Mesenchymal stem cell (in vitro differentiated cells and primary cell): ENCODE data around the gene PCNT.

Experiments used
- DNase-seq: peaks from one replicate; pipeline ENCODE4 v3.0.0-alpha.2; 2013
- H2AFZ ChIP-seq: one replicate; pipeline ENCODE4 v1.6.1; 2013; ENCODE audit warnings: low read depth, mild to moderate bottlenecking, control low read depth, inconsistent platforms, low read length, moderate library complexity
- H2AK5ac ChIP-seq: 2 replicates; pipeline ENCODE4 v1.6.1; 2013; ENCODE audit warnings: low read length, moderate library complexity, mild to moderate bottlenecking, inconsistent platforms; ENCODE audit not compliant: severe bottlenecking
- H2BK120ac ChIP-seq: one replicate; pipeline ENCODE4 v1.6.1; 2013; ENCODE audit warnings: low read depth, mild to moderate bottlenecking, inconsistent platforms, low read length, moderate library complexity
- H2BK12ac ChIP-seq, 2 experiments: one replicate each; pipeline ENCODE4 v1.6.1; 2013; ENCODE audit warnings: inconsistent platforms in 2 of 2, low read length in 2 of 2, mild to moderate bottlenecking in 2 of 2, moderate library complexity in 2 of 2, control low read depth in 1 of 2
- H2BK15ac ChIP-seq: one replicate; pipeline ENCODE4 v1.6.1; 2013; ENCODE audit warnings: mild to moderate bottlenecking, low read depth, inconsistent platforms; ENCODE audit not compliant: poor library complexity, severe bottlenecking
- H2BK5ac ChIP-seq: 2 replicates; pipeline ENCODE4 v1.6.1; 2013; ENCODE audit warnings: low read depth, mild to moderate bottlenecking, low read length, control low read depth, inconsistent platforms; ENCODE audit not compliant: poor library complexity, severe bottlenecking
- H3K14ac ChIP-seq, 2 experiments: one replicate each; pipeline ENCODE4 v1.6.1; 2013; ENCODE audit warnings: inconsistent platforms in 2 of 2, low read length in 2 of 2, control low read depth in 1 of 2, mild to moderate bottlenecking in 1 of 2, moderate library complexity in 1 of 2
- H3K18ac ChIP-seq, 2 experiments: one replicate each; pipeline ENCODE4 v1.6.1; 2013; ENCODE audit warnings: inconsistent platforms in 2 of 2, low read length in 2 of 2, control low read depth in 1 of 2, low read depth in 1 of 2, mild to moderate bottlenecking in 1 of 2
- H3K23ac ChIP-seq, 2 experiments: one replicate each; pipeline ENCODE4 v1.6.1; 2013; ENCODE audit warnings: inconsistent platforms in 2 of 2, low read length in 2 of 2, mild to moderate bottlenecking in 2 of 2, moderate library complexity in 2 of 2, control low read depth in 1 of 2
- H3K27ac ChIP-seq: 2 replicates; pipeline ENCODE4 v1.5.1; 2013; ENCODE audit warnings: mild to moderate bottlenecking, moderate library complexity, low read length, control low read depth, inconsistent platforms; ENCODE audit not compliant: poor library complexity, severe bottlenecking
- H3K27me3 ChIP-seq, 2 experiments: 2 replicates each; pipeline versions ENCODE4 v1.6.1 to v1.7.0; 2013; ENCODE audit warnings: low read length in 2 of 2, mild to moderate bottlenecking in 2 of 2, moderate library complexity in 2 of 2, control low read depth in 1 of 2, inconsistent platforms in 1 of 2; ENCODE audit not compliant: control insufficient read depth in 1 of 2, insufficient read depth in 1 of 2
- H3K36me3 ChIP-seq, 2 experiments: 2 replicates each; pipeline versions ENCODE4 v1.6.1 to v1.7.0; 2013; ENCODE audit warnings: low read length in 2 of 2, control low read depth in 1 of 2, inconsistent platforms in 1 of 2, low read depth in 1 of 2, mild to moderate bottlenecking in 1 of 2; ENCODE audit not compliant: insufficient read depth in 2 of 2, control insufficient read depth in 1 of 2
- H3K4ac ChIP-seq, 2 experiments: one replicate each; pipeline ENCODE4 v1.6.1; 2013; ENCODE audit warnings: inconsistent platforms in 2 of 2, low read length in 2 of 2, mild to moderate bottlenecking in 2 of 2, moderate library complexity in 2 of 2, control low read depth in 1 of 2, low read depth in 1 of 2
- H3K4me1 ChIP-seq: 2 replicates; pipeline ENCODE4 v1.6.1; 2013; ENCODE audit warnings: low read depth, low read length, control low read depth; ENCODE audit not compliant: control insufficient read depth, insufficient read depth
- H3K4me2 ChIP-seq: 2 replicates; pipeline ENCODE4 v1.6.1; 2013; ENCODE audit warnings: low read length, mild to moderate bottlenecking, inconsistent platforms; ENCODE audit not compliant: poor library complexity, severe bottlenecking
- H3K4me3 ChIP-seq, 2 experiments: 2 replicates each; pipeline versions ENCODE4 v1.5.1 to v1.7.0; 2013; ENCODE audit warnings: low read length in 2 of 2, mild to moderate bottlenecking in 2 of 2, control low read depth in 1 of 2, low read depth in 1 of 2; ENCODE audit not compliant: insufficient read depth in 1 of 2
- H3K79me1 ChIP-seq: replicated peaks from 2 replicates; pipeline ENCODE4 v1.6.1; 2013; ENCODE audit warnings: mild to moderate bottlenecking, control low read depth, low read length, inconsistent platforms; ENCODE audit not compliant: poor library complexity, severe bottlenecking
- H3K9ac ChIP-seq: 2 replicates; pipeline ENCODE4 v1.7.0; 2013; ENCODE audit warnings: mild to moderate bottlenecking, low read length, moderate library complexity
- H3K9me3 ChIP-seq: 2 replicates; pipeline ENCODE4 v1.7.0; 2013; ENCODE audit warnings: mild to moderate bottlenecking, low read length; ENCODE audit not compliant: control insufficient read depth
- H4K8ac ChIP-seq: one replicate; pipeline ENCODE4 v1.6.1; 2013; ENCODE audit warnings: inconsistent platforms, mild to moderate bottlenecking, low read length, moderate library complexity
- H4K91ac ChIP-seq: one replicate; pipeline ENCODE4 v1.6.1; 2013; ENCODE audit warnings: mild to moderate bottlenecking, low read length, inconsistent platforms
- WGBS: methylation state at CpG from one replicate; pipeline ENCODE4 v1.1.7; 2013; ENCODE audit warnings: mixed read lengths; 5-methylcytosine and 5-hydroxymethylcytosine counted together

Gene PCNT

GRCh38 chr21:46354046-46354445 lies 30.1 kb downstream of the PCNT start:
- Histone ChIP-seq H2BK120ac (no peak overlapping the region), H3K4me2 (no peak overlapping the region), H3K14ac (no peak overlapping the region), H2AFZ (no peak overlapping the region), H3K23ac (no peak overlapping the region), H3K79me1 (peaks cover 30% of the 10 kb centered on the region), H3K9me3 (no peaks in the 10 kb centered on the region), H3K36me3 (peaks cover 85 to 95% of the 10 kb centered on the region in 2 experiments), H2AK5ac (no peak overlapping the region), H3K4me3 (no peak overlapping the region), H2BK12ac (no peak overlapping the region), H3K27me3 (no peaks in the 10 kb centered on the region), H3K9ac (no peak overlapping the region), H4K8ac (no peak overlapping the region), H4K91ac (no peak overlapping the region), H2BK5ac (no peak overlapping the region), H3K4me1 (no peaks in the 10 kb centered on the region), H3K4ac (no peak overlapping the region), H2BK15ac (no peak overlapping the region), H3K18ac (no peak overlapping the region), H3K27ac (no peak overlapping the region)
- 96% methylated on average over 16 of the region's 16 CpGs for WGBS
- no peak for DNase-seq

GRCh38 chr21:46354518-46354917 lies 30.6 kb downstream of the PCNT start:
- H3K4me1 ChIP-seq: no peaks in the 10 kb centered on the region
- no peak overlapping the region for H2BK15ac ChIP-seq
- no peak overlapping the region for H3K14ac ChIP-seq
- peaks cover 81 to 90% of the 10 kb centered on the region in 2 experiments for H3K36me3 ChIP-seq
- no peak overlapping the region for H3K23ac ChIP-seq
- peaks cover 27% of the 10 kb centered on the region for H3K79me1 ChIP-seq
- no peak overlapping the region for H2BK5ac ChIP-seq
- WGBS: over 99% methylated on average over 13 of the region's 13 CpGs
- no peak overlapping the region for H3K4me2 ChIP-seq
- no peaks in the 10 kb centered on the region for H3K9me3 ChIP-seq
- no peak overlapping the region for H4K8ac ChIP-seq
- H4K91ac ChIP-seq: no peak overlapping the region
- H2BK120ac ChIP-seq: no peak overlapping the region
- no peak for DNase-seq
- no peaks in the 10 kb centered on the region for H3K27me3 ChIP-seq
- H3K18ac ChIP-seq: no peak overlapping the region
- no peak overlapping the region for H3K4ac ChIP-seq
- no peak overlapping the region for H3K27ac ChIP-seq
- no peak overlapping the region for H2AK5ac ChIP-seq
- no peak overlapping the region for H2BK12ac ChIP-seq
- no peak overlapping the region for H2AFZ ChIP-seq
- no peak overlapping the region for H3K9ac ChIP-seq
- no peak overlapping the region for H3K4me3 ChIP-seq

- H2BK12ac ChIP-seq: no peak overlapping the region
- H3K4me1 ChIP-seq: no peaks in the 10 kb centered on the region
- H3K79me1 ChIP-seq: peaks cover 26% of the 10 kb centered on the region
- no peak overlapping the region for H4K91ac ChIP-seq
- H3K23ac ChIP-seq: no peak overlapping the region
- peaks cover 79 to 82% of the 10 kb centered on the region in 2 experiments for H3K36me3 ChIP-seq
- H3K18ac ChIP-seq: no peak overlapping the region
- H2BK15ac ChIP-seq: no peak overlapping the region
- 98% methylated on average over 33 of the region's 33 CpGs for WGBS
- H3K14ac ChIP-seq: no peak overlapping the region
- H3K4me3 ChIP-seq: no peak overlapping the region
- no peak overlapping the region for H2BK5ac ChIP-seq
- no peak overlapping the region for H2BK120ac ChIP-seq
- H3K4me2 ChIP-seq: no peak overlapping the region
- H4K8ac ChIP-seq: no peak overlapping the region
- no peak overlapping the region for H3K9ac ChIP-seq
- no peak overlapping the region for H2AK5ac ChIP-seq
- H3K27ac ChIP-seq: no peak overlapping the region
- no peak overlapping the region for H2AFZ ChIP-seq
- H3K27me3 ChIP-seq: no peaks in the 10 kb centered on the region
- H3K4ac ChIP-seq: no peak overlapping the region
- DNase-seq: no peak
- H3K9me3 ChIP-seq: no peaks in the 10 kb centered on the region
These were observed 31.4 kb downstream of the PCNT start for GRCh38 chr21:46355161-46356004.

- H3K79me1 ChIP-seq: peaks cover 21% of the 10 kb centered on the region
- H3K36me3 ChIP-seq: peaks cover 74 to 81% of the 10 kb centered on the region in 2 experiments
- no peak overlapping the region for H4K91ac ChIP-seq
- H3K9me3 ChIP-seq: no peaks in the 10 kb centered on the region
- no peak overlapping the region for H3K4ac ChIP-seq
- H2AFZ ChIP-seq: no peak overlapping the region
- no peak overlapping the region for H3K14ac ChIP-seq
- no peak overlapping the region for H2BK12ac ChIP-seq
- no peaks in the 10 kb centered on the region for H3K27me3 ChIP-seq
- H3K27ac ChIP-seq: no peak overlapping the region
- no peak overlapping the region for H2AK5ac ChIP-seq
- H3K23ac ChIP-seq: no peak overlapping the region
- no peak overlapping the region for H3K4me3 ChIP-seq
- no peak overlapping the region for H2BK120ac ChIP-seq
- H3K18ac ChIP-seq: no peak overlapping the region
- H2BK15ac ChIP-seq: no peak overlapping the region
- DNase-seq: no peak
- no peak overlapping the region for H2BK5ac ChIP-seq
- 99% methylated on average over 11 of the region's 13 CpGs for WGBS
- no peaks in the 10 kb centered on the region for H3K4me1 ChIP-seq
- no peak overlapping the region for H3K4me2 ChIP-seq
- no peak overlapping the region for H4K8ac ChIP-seq
- no peak overlapping the region for H3K9ac ChIP-seq
These were observed 32.0 kb downstream of the PCNT start for GRCh38 chr21:46356005-46356338.
